ENCODE results near the gene LIMS1.
"Not testable (repeated sequence)": the region's sequence is repeated elsewhere in the genome, so short reads cannot be mapped to it uniquely, and the experiment has no call there.

The LIMS1 gene

GRCh38 chr2:108633409-108633808 is 99.1 kb downstream of the LIMS1 start:
- no peak for DNase-seq (ENCODE audit: low read depth, low spot score)

- no peak for DNase-seq (ENCODE audit: low read depth, low spot score)
These were observed 99.7 kb downstream of the LIMS1 start for GRCh38 chr2:108634011-108634410.

- DNase-seq (ENCODE audit: low read depth, low spot score): no peak
These were observed 100.4 kb downstream of the LIMS1 start for GRCh38 chr2:108634576-108635160.

- DNase-seq (ENCODE audit: low read depth, low spot score): no peak
These were observed 101.5 kb downstream of the LIMS1 start for GRCh38 chr2:108635630-108636354.

- DNase-seq (ENCODE audit: low read depth, low spot score): no peak
These were observed 103.0 kb downstream of the LIMS1 start for GRCh38 chr2:108637304-108637669.

GRCh38 chr2:108640731-108641130 is 106.5 kb downstream of the LIMS1 start:
- DNase-seq (ENCODE audit: low read depth, low spot score): no peak

- DNase-seq (ENCODE audit: low read depth, low spot score): no peak
These were observed 107.5 kb downstream of the LIMS1 start for GRCh38 chr2:108641756-108642155.

- no peak for DNase-seq (ENCODE audit: low read depth, low spot score)
These were observed 109.1 kb downstream of the LIMS1 start for GRCh38 chr2:108643261-108643849.

GRCh38 chr2:108643862-108644261 is 109.6 kb downstream of the LIMS1 start:
- DNase-seq (ENCODE audit: low read depth, low spot score): not testable (repeated sequence)

GRCh38 chr2:108644446-108644845 is 110.2 kb downstream of the LIMS1 start:
- not testable (repeated sequence) for DNase-seq (ENCODE audit: low read depth, low spot score)

- DNase-seq (ENCODE audit: low read depth, low spot score): not testable (repeated sequence)
These were observed 114.5 kb downstream of the LIMS1 start for GRCh38 chr2:108648796-108649195.

GRCh38 chr2:108650465-108650864 is 116.2 kb downstream of the LIMS1 start:
- DNase-seq (ENCODE audit: low read depth, low spot score): not testable (repeated sequence)

- DNase-seq (ENCODE audit: low read depth, low spot score): not testable (repeated sequence)
These were observed 117.2 kb downstream of the LIMS1 start for GRCh38 chr2:108651468-108651867.

GRCh38 chr2:108652187-108652931 is 118.1 kb downstream of the LIMS1 start:
- DNase-seq (ENCODE audit: low read depth, low spot score): not testable (repeated sequence)

- DNase-seq (ENCODE audit: low read depth, low spot score): not testable (repeated sequence)
These were observed 119.2 kb downstream of the LIMS1 start for GRCh38 chr2:108653425-108653824.

- not testable (repeated sequence) for DNase-seq (ENCODE audit: low read depth, low spot score)
These were observed 119.6 kb downstream of the LIMS1 start for GRCh38 chr2:108653849-108654248.

- peak; percentile 55 for DNase-seq (ENCODE audit: low read depth, low spot score)
These were observed 120.4 kb downstream of the LIMS1 start for GRCh38 chr2:108654521-108655125.

- DNase-seq (ENCODE audit: low read depth, low spot score): not testable (repeated sequence)
These were observed 121.0 kb downstream of the LIMS1 start for GRCh38 chr2:108655270-108655669.

- DNase-seq (ENCODE audit: low read depth, low spot score): not testable (repeated sequence)
These were observed 122.0 kb downstream of the LIMS1 start for GRCh38 chr2:108656282-108656681.

GRCh38 chr2:108657517-108657916 is 123.2 kb downstream of the LIMS1 start:
- not testable (repeated sequence) for DNase-seq (ENCODE audit: low read depth, low spot score)

GRCh38 chr2:108658553-108658952 is 124.3 kb downstream of the LIMS1 start:
- not testable (repeated sequence) for DNase-seq (ENCODE audit: low read depth, low spot score)

GRCh38 chr2:108661493-108661892 is 127.2 kb downstream of the LIMS1 start:
- not testable (repeated sequence) for DNase-seq (ENCODE audit: low read depth, low spot score)
